Smooth muscle cell (in vitro differentiated cells): ENCODE measurements around the gene CELF4. TPM values are rescaled to one million over a fixed set of nuclear protein-coding genes. Genes with fewer than 3 reads are reported as not detected.

ENCODE experiments used
- DNase-seq: peaks from one replicate; lab custom pipeline; 2025; ENCODE audit not compliant: unreplicated experiment; lab: John Stamatoyannopoulos, UW
- H2AFZ ChIP-seq: fragments of 200-600 bp; sonication (generic); 2 replicates; pipeline ENCODE4 v1.6.0; 2016; ENCODE audit warnings: antibody characterized with exemption, low read depth, mild to moderate bottlenecking
- H3F3A ChIP-seq: fragments of 200-600 bp; sonication (generic); 2 replicates; pipeline ENCODE4 v1.6.0; 2017; ENCODE audit warnings: antibody characterized with exemption, low read depth
- H3K27ac ChIP-seq: fragments of 200-600 bp; sonication (generic); 2 replicates; pipeline ENCODE4 v1.5.1; 2016; ENCODE audit warnings: low read depth, mild to moderate bottlenecking
- H3K27me3 ChIP-seq: fragments of 200-600 bp; sonication (generic); 2 replicates; pipeline ENCODE4 v1.6.1; 2016; ENCODE audit warnings: low read depth, mild to moderate bottlenecking
- H3K36me3 ChIP-seq: fragments of 200-600 bp; sonication (generic); 2 replicates; pipeline ENCODE4 v1.5.1; 2016; ENCODE audit warnings: low read depth
- H3K4me1 ChIP-seq: fragments of 200-600 bp; sonication (generic); 2 replicates; pipeline ENCODE4 v1.5.1; 2016; ENCODE audit warnings: low read depth
- H3K4me2 ChIP-seq: fragments of 200-600 bp; sonication (generic); 2 replicates; pipeline ENCODE4 v1.6.0; 2016; ENCODE audit warnings: mild to moderate bottlenecking
- H3K4me3 ChIP-seq: fragments of 200-600 bp; sonication (generic); 2 replicates; pipeline ENCODE4 v1.5.1; 2016; ENCODE audit warnings: mild to moderate bottlenecking
- H3K79me2 ChIP-seq: fragments of 200-600 bp; sonication (generic); 2 replicates; pipeline ENCODE4 v1.6.0; 2016; ENCODE audit warnings: low read depth, mild to moderate bottlenecking
- H3K9ac ChIP-seq: fragments of 200-600 bp; sonication (generic); 2 replicates; pipeline ENCODE4 v1.6.0; 2016; ENCODE audit warnings: low read depth
- H3K9me3 ChIP-seq: fragments of 200-600 bp; sonication (generic); replicated peaks from 2 replicates; pipeline ENCODE4 v1.5.1; 2016; ENCODE audit warnings: low read depth
- H4K20me1 ChIP-seq: fragments of 200-600 bp; sonication (generic); 2 replicates; pipeline ENCODE4 v1.6.0; 2016; ENCODE audit warnings: low read depth
- CTCF ChIP-seq: fragments of 200-600 bp; sonication (generic); IDR thresholded peaks from 2 replicates; pipeline ENCODE4 v1.5.1; 2017; ENCODE audit warnings: borderline replicate concordance, mild to moderate bottlenecking, antibody characterized with exemption; ENCODE audit not compliant: insufficient read depth, poor library complexity, severe bottlenecking
- WGBS: methylation state at CpG from one replicate; pipeline ENCODE4 v1.1.7; 2016; ENCODE audit warnings: low lambda C conversion rate; 5-methylcytosine and 5-hydroxymethylcytosine counted together
- polyA plus RNA-seq: library from polyadenylated mRNA; unstranded; fragments of >200 nt; fragmentation: Nextera tagmentation; extraction: Ambion mirVana; gene quantifications from 2 replicates; pipeline ENCODE4 v1.2.1, GENCODE V29; 2016
- total RNA-seq: library from RNA; depleted of rRNA; stranded (reverse); fragments of >200 nt; gene quantifications from 2 replicates; pipeline ENCODE4 v1.2.3, GENCODE V29; 2014

CELF4 gene
- total and polyA plus RNA-seq, 2 experiments from 2014 or later, result 0.40 TPM; not detected in 1

- Histone ChIP-seq H3K36me3 (no peaks in the 10 kb centered on the region), H3K9ac (no peak overlapping the region), H2AFZ (no peak overlapping the region), H3F3A (no peaks in the 10 kb centered on the region), H3K4me2 (no peak overlapping the region), H3K27me3 (peaks cover 20% of the 10 kb centered on the region), H3K27ac (no peak overlapping the region), H3K9me3 (no peaks in the 10 kb centered on the region), H3K79me2 (no peaks in the 10 kb centered on the region), H3K4me1 (no peaks in the 10 kb centered on the region), H3K4me3 (no peak overlapping the region), H4K20me1 (no peaks in the 10 kb centered on the region)
- DNase-seq, result no peak
- WGBS, result 91% methylated on average over 5 of the region's 5 CpGs
- no peak for TF ChIP-seq CTCF
These were observed 46.1 kb upstream of the CELF4 start for GRCh38 chr18:37611614-37612279.

GRCh38 chr18:37608876-37609275 is 43.3 kb upstream of the CELF4 start:
- Histone ChIP-seq H2AFZ (no peak overlapping the region), H3K9me3 (no peaks in the 10 kb centered on the region), H3K79me2 (no peaks in the 10 kb centered on the region), H3K36me3 (no peaks in the 10 kb centered on the region), H3K4me1 (no peaks in the 10 kb centered on the region), H4K20me1 (no peaks in the 10 kb centered on the region), H3K27ac (no peak overlapping the region), H3F3A (no peaks in the 10 kb centered on the region), H3K4me2 (no peak overlapping the region), H3K27me3 (peaks cover 12% of the 10 kb centered on the region), H3K9ac (no peak overlapping the region), H3K4me3 (no peak overlapping the region)
- WGBS, result 96% methylated on average over 10 of the region's 10 CpGs
- TF ChIP-seq CTCF, result no peak
- DNase-seq, result no peak

GRCh38 chr18:37607281-37607680 is 41.7 kb upstream of the CELF4 start:
- 94% methylated on average over 11 of the region's 11 CpGs for WGBS
- no peak for TF ChIP-seq CTCF

GRCh38 chr18:37604032-37604431 is 38.4 kb upstream of the CELF4 start:
- Histone ChIP-seq H3K27me3 (no peaks in the 10 kb centered on the region), H3K4me1 (no peaks in the 10 kb centered on the region), H3K9me3 (no peaks in the 10 kb centered on the region), H3K36me3 (no peaks in the 10 kb centered on the region), H3K27ac (no peak overlapping the region), H3K4me3 (no peak overlapping the region), H3K9ac (no peak overlapping the region), H3K4me2 (no peak overlapping the region), H4K20me1 (no peaks in the 10 kb centered on the region), H3F3A (no peaks in the 10 kb centered on the region), H2AFZ (no peak overlapping the region), H3K79me2 (no peaks in the 10 kb centered on the region)
- no peak for TF ChIP-seq CTCF
- DNase-seq, result no peak
- 84% methylated on average over 4 of the region's 4 CpGs for WGBS

More at GRCh38 chr18:37607281-37607680, 41.7 kb upstream of the CELF4 start:
- Histone ChIP-seq H3K4me3 (no peak overlapping the region), H3K9me3 (no peaks in the 10 kb centered on the region), H3K27ac (no peak overlapping the region), H3F3A (no peaks in the 10 kb centered on the region), H3K36me3 (no peaks in the 10 kb centered on the region), H3K9ac (no peak overlapping the region), H2AFZ (no peak overlapping the region), H3K4me2 (no peak overlapping the region), H4K20me1 (no peaks in the 10 kb centered on the region), H3K27me3 (no peaks in the 10 kb centered on the region), H3K4me1 (no peaks in the 10 kb centered on the region), H3K79me2 (no peaks in the 10 kb centered on the region)
- no peak for DNase-seq
